Measurements from ENCODE around the gene HOXD13.

The HOXD13 gene

DNA sequence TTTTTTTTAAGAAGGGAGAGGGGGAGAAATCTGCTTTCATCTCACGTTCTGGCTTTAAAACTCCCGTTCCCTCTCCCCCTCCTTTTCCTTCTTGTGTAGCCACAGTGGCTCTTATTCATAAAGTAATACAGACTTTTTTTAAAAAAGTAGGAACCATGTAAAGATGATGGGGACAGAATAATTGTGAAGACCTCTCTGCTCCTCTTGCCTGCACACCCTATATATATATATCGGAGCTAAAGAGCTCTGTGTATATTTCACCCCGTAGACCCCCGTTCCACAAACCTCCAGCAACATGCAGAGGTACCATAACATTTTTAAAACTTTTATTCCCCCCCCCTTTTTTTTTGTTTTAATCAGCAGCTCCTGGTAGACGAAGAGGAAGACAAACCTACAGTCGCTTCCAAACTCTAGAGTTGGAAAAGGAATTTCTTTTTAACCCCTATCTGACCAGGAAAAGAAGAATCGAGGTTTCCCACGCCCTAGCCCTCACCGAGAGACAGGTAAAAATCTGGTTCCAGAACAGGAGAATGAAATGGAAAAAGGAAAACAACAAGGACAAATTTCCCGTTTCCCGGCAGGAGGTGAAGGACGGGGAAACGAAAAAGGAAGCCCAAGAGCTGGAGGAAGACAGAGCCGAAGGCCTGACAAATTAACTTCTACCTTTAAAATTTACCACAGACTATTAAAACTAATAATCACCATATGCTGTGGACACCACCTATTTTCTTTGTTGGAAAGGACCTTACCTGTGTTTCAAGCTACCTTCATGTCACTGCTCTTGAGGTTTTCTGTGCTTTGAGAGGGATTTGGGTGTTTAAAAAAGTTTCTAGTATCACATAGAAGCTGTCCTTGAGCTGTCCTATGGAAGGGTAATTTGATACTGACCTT lies 38.7 kb downstream of the HOXD13 start:
- H2AFZ ChIP-seq (ENCODE audit: insufficient read depth, low read length, poor library complexity) = no peak overlapping the region
- no peak overlapping the region for H3K27ac ChIP-seq (ENCODE audit: low read depth, low read length)
- no peak overlapping the region for H3K9ac ChIP-seq (ENCODE audit: low read length)

DNA sequence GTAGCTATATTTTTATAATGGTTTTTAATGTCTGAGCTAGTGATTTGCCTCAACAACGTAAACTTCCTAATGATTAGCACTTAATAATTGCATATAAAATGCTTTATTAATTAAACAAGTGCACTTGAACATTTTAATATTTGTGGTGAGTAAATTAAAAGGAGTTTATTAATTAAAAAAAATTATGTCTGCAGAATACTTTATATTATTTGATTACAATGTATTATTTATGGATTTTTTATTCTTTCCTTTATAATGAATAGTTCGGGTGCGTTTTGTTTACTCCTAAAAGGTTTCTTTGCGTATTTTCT lies 39.3 kb downstream of the HOXD13 start:
- H2BK120ac ChIP-seq (ENCODE audit: insufficient read depth, low read length, poor library complexity) = no peak overlapping the region
- no peak overlapping the region for H3K4me3 ChIP-seq (ENCODE audit: low read depth, low read length)
- no peak overlapping the region for H4K91ac ChIP-seq (ENCODE audit: low read depth, low read length)
- H3K9me3 ChIP-seq (ENCODE audit: insufficient read depth, low read depth, low read length) = peaks cover 8% of the 10 kb centered on the region
- no peak overlapping the region for H3K23ac ChIP-seq (ENCODE audit: low read length)
- H3K79me2 ChIP-seq (ENCODE audit: control insufficient read depth, insufficient read depth, low read length, poor library complexity) = no peaks in the 10 kb centered on the region
- no peaks in the 10 kb centered on the region for H3K36me3 ChIP-seq (ENCODE audit: control insufficient read depth in 1 of 2, insufficient read depth in 2 of 2, low read length in 2 of 2)
- H2BK5ac ChIP-seq (ENCODE audit: low read depth, low read length, poor library complexity) = no peak overlapping the region
- H3K27me3 ChIP-seq (ENCODE audit: insufficient read depth, low read length) = peaks cover 81% of the 10 kb centered on the region
- H3K18ac ChIP-seq (ENCODE audit: low read length) = no peak overlapping the region
- WGBS (ENCODE audit: extremely low coverage, insufficient coverage, insufficient read length) = no CpG with 5 or more reads among the region's 4 CpGs
- H3K4me1 ChIP-seq (ENCODE audit: control insufficient read depth in 1 of 2, insufficient read depth in 2 of 2, low read length in 2 of 2) = peaks cover 9 to 21% of the 10 kb centered on the region in 2 experiments
- H3K4ac ChIP-seq (ENCODE audit: low read depth, low read length) = no peak overlapping the region
- no peak overlapping the region for H3K27ac ChIP-seq (ENCODE audit: low read depth, low read length)
- no peak overlapping the region for H3K9ac ChIP-seq (ENCODE audit: low read length)
- no peak overlapping the region for H3K14ac ChIP-seq (ENCODE audit: low read length)
- H2AFZ ChIP-seq (ENCODE audit: insufficient read depth, low read length, poor library complexity) = no peak overlapping the region
- H4K12ac ChIP-seq (ENCODE audit: low read depth, low read length) = no peak overlapping the region
- no peak overlapping the region for H2AK5ac ChIP-seq (ENCODE audit: low read length)
- DNase-seq = no peak
- no peak overlapping the region for H2BK12ac ChIP-seq (ENCODE audit: low read length)
- no peak overlapping the region for H3K4me2 ChIP-seq (ENCODE audit: low read length)
- H3K79me1 ChIP-seq (ENCODE audit: low read length) = no peaks in the 10 kb centered on the region
- no peak overlapping the region for H4K8ac ChIP-seq (ENCODE audit: low read depth, low read length)

More for the DNA sequence above, 38.7 kb downstream of the HOXD13 start:
- Histone ChIP-seq H4K12ac (ENCODE audit: low read depth, low read length) (no peak overlapping the region), H2BK120ac (ENCODE audit: insufficient read depth, low read length, poor library complexity) (no peak overlapping the region), H3K18ac (ENCODE audit: low read length) (no peak overlapping the region), H3K9me3 (ENCODE audit: insufficient read depth, low read depth, low read length) (peaks cover 6% of the 10 kb centered on the region), H3K79me2 (ENCODE audit: control insufficient read depth, insufficient read depth, low read length, poor library complexity) (no peaks in the 10 kb centered on the region), H4K91ac (ENCODE audit: low read depth, low read length) (no peak overlapping the region), H2BK5ac (ENCODE audit: low read depth, low read length, poor library complexity) (no peak overlapping the region), H4K8ac (ENCODE audit: low read depth, low read length) (no peak overlapping the region), H3K4me2 (ENCODE audit: low read length) (no peak overlapping the region), H3K4me3 (ENCODE audit: low read depth, low read length) (no peak overlapping the region), H3K27me3 (ENCODE audit: insufficient read depth, low read length) (peaks cover 76% of the 10 kb centered on the region), H2AK5ac (ENCODE audit: low read length) (no peak overlapping the region), H3K79me1 (ENCODE audit: low read length) (no peaks in the 10 kb centered on the region), H3K4me1 (ENCODE audit: control insufficient read depth in 1 of 2, insufficient read depth in 2 of 2, low read length in 2 of 2) (peaks cover 9 to 17% of the 10 kb centered on the region in 2 experiments), H2BK12ac (ENCODE audit: low read length) (no peak overlapping the region), H3K14ac (ENCODE audit: low read length) (no peak overlapping the region), H3K4ac (ENCODE audit: low read depth, low read length) (no peak overlapping the region), H3K23ac (ENCODE audit: low read length) (no peak overlapping the region), H3K36me3 (ENCODE audit: control insufficient read depth in 1 of 2, insufficient read depth in 2 of 2, low read length in 2 of 2) (no peaks in the 10 kb centered on the region)
- DNase-seq = no peak
- WGBS (ENCODE audit: extremely low coverage, insufficient coverage, insufficient read length) = no CpG with 5 or more reads among the region's 15 CpGs

DNA sequence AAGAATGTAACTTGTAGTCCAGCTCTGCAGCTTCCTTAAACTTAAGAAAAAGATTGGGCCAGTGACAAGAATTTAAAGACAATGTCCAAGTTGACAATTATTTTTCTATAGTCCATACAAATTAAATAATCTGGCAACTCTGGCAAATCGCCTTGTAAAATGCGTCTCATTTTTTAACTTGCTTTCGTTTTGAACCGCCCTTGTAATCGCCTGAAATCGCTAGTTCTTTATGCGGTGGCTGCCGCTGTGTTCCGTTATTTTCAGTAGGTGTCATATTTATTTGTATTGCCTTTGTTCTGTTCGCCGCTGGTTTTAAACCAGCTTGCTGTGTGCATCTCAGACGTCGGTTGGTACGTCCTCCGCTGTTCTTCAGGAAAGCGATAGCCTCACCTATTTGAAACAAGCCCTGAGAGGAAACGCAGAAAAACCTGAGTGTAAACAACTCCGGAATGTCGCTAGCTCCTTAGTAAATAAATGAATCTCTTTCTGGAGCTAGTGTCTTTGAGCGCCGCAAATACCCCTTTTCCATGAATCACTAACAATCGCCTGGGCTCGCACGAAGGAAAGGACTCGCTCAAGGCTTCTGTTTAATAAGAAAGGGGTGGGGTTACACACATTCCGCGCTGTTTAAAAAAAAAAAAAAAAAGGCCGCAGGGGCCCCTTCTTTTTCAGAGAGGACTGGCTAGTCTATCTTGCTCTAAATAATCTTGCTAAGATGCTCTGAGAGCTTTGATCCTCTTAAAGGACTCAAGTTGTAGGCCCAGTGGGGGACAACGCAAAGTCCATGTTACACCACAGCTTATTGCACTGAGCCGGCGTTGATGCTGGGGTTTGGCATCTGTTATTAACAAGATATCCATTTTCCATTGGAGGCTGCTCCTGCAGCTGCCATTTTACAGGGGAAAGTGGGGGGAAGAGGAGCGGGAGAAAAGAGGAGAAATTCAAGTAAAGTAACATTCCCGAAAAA lies 40.0 kb downstream of the HOXD13 start:
- Histone ChIP-seq H3K4me1 (ENCODE audit: control insufficient read depth in 1 of 2, insufficient read depth in 2 of 2, low read length in 2 of 2) (peaks cover 9 to 22% of the 10 kb centered on the region in 2 experiments), H3K14ac (ENCODE audit: low read length) (no peak overlapping the region), H3K18ac (ENCODE audit: low read length) (no peak overlapping the region), H3K9me3 (ENCODE audit: insufficient read depth, low read depth, low read length) (peaks cover 8% of the 10 kb centered on the region), H3K79me2 (ENCODE audit: control insufficient read depth, insufficient read depth, low read length, poor library complexity) (no peaks in the 10 kb centered on the region), H3K4ac (ENCODE audit: low read depth, low read length) (no peak overlapping the region), H3K27ac (ENCODE audit: low read depth, low read length) (no peak overlapping the region), H2AFZ (ENCODE audit: insufficient read depth, low read length, poor library complexity) (no peak overlapping the region), H2AK5ac (ENCODE audit: low read length) (no peak overlapping the region), H3K4me3 (ENCODE audit: low read depth, low read length) (no peak overlapping the region), H3K4me2 (ENCODE audit: low read length) (no peak overlapping the region), H3K27me3 (ENCODE audit: insufficient read depth, low read length) (peaks cover 87% of the 10 kb centered on the region), H4K91ac (ENCODE audit: low read depth, low read length) (no peak overlapping the region), H2BK120ac (ENCODE audit: insufficient read depth, low read length, poor library complexity) (no peak overlapping the region), H3K79me1 (ENCODE audit: low read length) (no peaks in the 10 kb centered on the region), H3K23ac (ENCODE audit: low read length) (no peak overlapping the region), H4K12ac (ENCODE audit: low read depth, low read length) (no peak overlapping the region), H2BK5ac (ENCODE audit: low read depth, low read length, poor library complexity) (no peak overlapping the region), H4K8ac (ENCODE audit: low read depth, low read length) (no peak overlapping the region), H3K36me3 (ENCODE audit: control insufficient read depth in 1 of 2, insufficient read depth in 2 of 2, low read length in 2 of 2) (no peaks in the 10 kb centered on the region), H3K9ac (ENCODE audit: low read length) (no peak overlapping the region), H2BK12ac (ENCODE audit: low read length) (no peak overlapping the region)
- no CpG with 5 or more reads among the region's 33 CpGs for WGBS (ENCODE audit: extremely low coverage, insufficient coverage, insufficient read length)
- peak in 1 of 2 donors; percentile 13 for DNase-seq

DNA sequence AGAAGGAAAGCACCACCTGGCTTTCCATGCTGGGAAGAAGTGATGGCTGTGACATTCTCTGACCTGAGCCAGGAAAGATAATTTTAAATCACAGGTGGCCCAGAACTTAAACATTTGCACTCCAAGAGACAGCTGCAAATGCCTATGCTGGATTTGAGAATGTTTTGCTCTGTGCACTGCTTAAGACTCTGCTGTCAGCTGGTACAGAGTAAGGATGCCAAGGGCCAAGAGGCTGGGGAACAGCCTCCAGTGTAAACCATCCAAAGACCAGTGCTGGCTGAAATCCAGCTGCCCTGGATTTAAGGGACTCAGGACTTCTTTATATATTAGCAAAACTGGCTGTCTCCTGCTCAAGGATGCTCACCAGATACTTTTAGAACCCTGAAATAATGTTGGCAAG lies 40.9 kb downstream of the HOXD13 start:
- no peaks in the 10 kb centered on the region for H3K36me3 ChIP-seq (ENCODE audit: control insufficient read depth in 1 of 2, insufficient read depth in 2 of 2, low read length in 2 of 2)
- no peaks in the 10 kb centered on the region for H3K79me1 ChIP-seq (ENCODE audit: low read length)
- no peak overlapping the region for H3K9ac ChIP-seq (ENCODE audit: low read length)
- H4K91ac ChIP-seq (ENCODE audit: low read depth, low read length) = no peak overlapping the region
- no peak overlapping the region for H3K18ac ChIP-seq (ENCODE audit: low read length)
- no peak overlapping the region for H3K14ac ChIP-seq (ENCODE audit: low read length)
- H3K79me2 ChIP-seq (ENCODE audit: control insufficient read depth, insufficient read depth, low read length, poor library complexity) = no peaks in the 10 kb centered on the region
- H2BK5ac ChIP-seq (ENCODE audit: low read depth, low read length, poor library complexity) = no peak overlapping the region
- no peak overlapping the region for H3K23ac ChIP-seq (ENCODE audit: low read length)
- H3K4me1 ChIP-seq (ENCODE audit: control insufficient read depth in 1 of 2, insufficient read depth in 2 of 2, low read length in 2 of 2) = peaks cover 9 to 22% of the 10 kb centered on the region in 2 experiments
- no peak overlapping the region for H2AK5ac ChIP-seq (ENCODE audit: low read length)
- no peak overlapping the region for H3K4me2 ChIP-seq (ENCODE audit: low read length)
- H2AFZ ChIP-seq (ENCODE audit: insufficient read depth, low read length, poor library complexity) = no peak overlapping the region
- H2BK12ac ChIP-seq (ENCODE audit: low read length) = no peak overlapping the region
- H4K8ac ChIP-seq (ENCODE audit: low read depth, low read length) = no peak overlapping the region
- H3K4me3 ChIP-seq (ENCODE audit: low read depth, low read length) = peak overlapping the region; percentile 13
- peaks cover 9% of the 10 kb centered on the region for H3K9me3 ChIP-seq (ENCODE audit: insufficient read depth, low read depth, low read length)
- no peak for DNase-seq
- no peak overlapping the region for H2BK120ac ChIP-seq (ENCODE audit: insufficient read depth, low read length, poor library complexity)
- no peak overlapping the region for H4K12ac ChIP-seq (ENCODE audit: low read depth, low read length)
- H3K27ac ChIP-seq (ENCODE audit: low read depth, low read length) = no peak overlapping the region
- H3K27me3 ChIP-seq (ENCODE audit: insufficient read depth, low read length) = peaks cover 86% of the 10 kb centered on the region
- H3K4ac ChIP-seq (ENCODE audit: low read depth, low read length) = no peak overlapping the region
